Stomach smooth muscle (tissue), 2 donors: Measurements from ENCODE around the gene SLC39A8.

Source experiments
- H3K27ac ChIP-seq: one replicate; pipeline ENCODE4 v1.7.0; 2013; ENCODE audit warnings: mild to moderate bottlenecking, low read length, inconsistent platforms
- H3K27me3 ChIP-seq, 2 donors: one replicate each; pipeline ENCODE4 v1.7.0; 2013; ENCODE audit warnings: low read length in 2 of 2; ENCODE audit not compliant: insufficient read depth in 2 of 2, control insufficient read depth in 1 of 2
- H3K36me3 ChIP-seq, 2 donors: one replicate each; pipeline ENCODE4 v1.7.0; 2013; ENCODE audit warnings: low read length in 2 of 2; ENCODE audit not compliant: control insufficient read depth in 2 of 2, insufficient read depth in 2 of 2
- H3K4me1 ChIP-seq: one replicate; pipeline ENCODE4 v1.7.0; 2013; ENCODE audit warnings: low read length; ENCODE audit not compliant: control insufficient read depth, insufficient read depth
- H3K4me3 ChIP-seq, 2 donors: one replicate each; pipeline ENCODE4 v1.7.0; 2013; ENCODE audit warnings: low read length in 2 of 2
- H3K9ac ChIP-seq, 2 donors: one replicate each; pipeline ENCODE4 v1.7.0; 2013; ENCODE audit warnings: low read length in 2 of 2, mild to moderate bottlenecking in 1 of 2
- H3K9me3 ChIP-seq, 2 donors: one replicate each; pipeline ENCODE4 v1.7.0; 2013; ENCODE audit warnings: low read length in 2 of 2; ENCODE audit not compliant: control insufficient read depth in 2 of 2
- donor health status: healthy.
- donor health status: Pancreatic carcinoma.

The SLC39A8 gene

GRCh38 chr4:102213031-102213430 lies 132.3 kb downstream of the SLC39A8 start:
- no peaks in the 10 kb centered on the region for H3K27me3 ChIP-seq
- no peak overlapping the region for H3K27ac ChIP-seq
- H3K4me3 ChIP-seq: no peak overlapping the region
- no peaks in the 10 kb centered on the region for H3K4me1 ChIP-seq
- no peak overlapping the region for H3K9ac ChIP-seq
- no peaks in the 10 kb centered on the region for H3K9me3 ChIP-seq
- no peaks in the 10 kb centered on the region for H3K36me3 ChIP-seq
